ENCODE data around the gene SLC6A2. TPM values are rescaled to one million over a fixed set of nuclear protein-coding genes. Genes with fewer than 3 reads are reported as not detected.

Gene SLC6A2
- total and polyA plus RNA-seq, 9 of the 15 experiments (the other 6 are each of a cell fraction or from before 2014, with no cell fraction given): not detected

DNA sequence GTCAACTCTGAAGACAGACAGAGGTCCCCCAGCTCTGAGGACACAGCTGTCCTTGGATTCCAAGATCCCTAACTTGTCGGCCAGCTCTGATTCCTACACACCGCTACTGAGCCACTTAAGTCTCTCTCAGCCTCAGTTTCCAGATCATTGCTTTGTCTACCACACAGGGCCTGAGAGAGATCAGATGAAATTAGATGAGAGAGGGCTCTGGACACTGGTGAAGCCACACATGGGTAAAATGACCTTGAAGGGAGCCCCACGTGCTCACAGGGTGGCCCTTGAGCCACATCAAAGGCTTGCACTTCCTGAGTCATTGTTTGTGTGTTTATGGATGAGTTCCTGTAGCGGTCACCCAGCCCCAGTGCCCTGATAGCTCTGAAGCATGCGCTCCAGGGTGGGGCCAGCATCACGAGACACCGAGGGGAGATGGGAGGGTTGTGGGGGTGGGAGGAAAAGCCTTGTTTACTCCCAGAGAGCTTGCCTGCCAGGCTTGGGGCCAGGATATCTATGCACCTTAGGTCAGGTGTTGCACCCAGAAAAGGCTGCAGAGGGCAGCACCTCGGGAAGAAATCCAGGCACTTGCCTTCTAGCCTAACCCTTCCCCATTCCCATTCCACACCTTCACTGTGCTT lies 32.7 kb upstream of the SLC6A2 start (continued):
- TF ChIP-seq, protein P1, sequence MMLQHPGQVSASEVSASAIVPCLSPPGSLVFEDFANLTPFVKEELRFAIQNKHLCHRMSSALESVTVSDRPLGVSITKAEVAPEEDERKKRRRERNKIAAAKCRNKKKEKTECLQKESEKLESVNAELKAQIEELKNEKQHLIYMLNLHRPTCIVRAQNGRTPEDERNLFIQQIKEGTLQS (IDR thresholded peaks at IDR 0.05): no peak; the same call in 1 of the 2 replicates
- TF ChIP-seq, protein P1 (CRISPR knock-in tag; conservative IDR thresholded peaks at IDR 0.05): 0 out of 2 replicates have a peak, but pooled peaks have one; percentile 23
- TF ChIP-seq, protein P2, sequence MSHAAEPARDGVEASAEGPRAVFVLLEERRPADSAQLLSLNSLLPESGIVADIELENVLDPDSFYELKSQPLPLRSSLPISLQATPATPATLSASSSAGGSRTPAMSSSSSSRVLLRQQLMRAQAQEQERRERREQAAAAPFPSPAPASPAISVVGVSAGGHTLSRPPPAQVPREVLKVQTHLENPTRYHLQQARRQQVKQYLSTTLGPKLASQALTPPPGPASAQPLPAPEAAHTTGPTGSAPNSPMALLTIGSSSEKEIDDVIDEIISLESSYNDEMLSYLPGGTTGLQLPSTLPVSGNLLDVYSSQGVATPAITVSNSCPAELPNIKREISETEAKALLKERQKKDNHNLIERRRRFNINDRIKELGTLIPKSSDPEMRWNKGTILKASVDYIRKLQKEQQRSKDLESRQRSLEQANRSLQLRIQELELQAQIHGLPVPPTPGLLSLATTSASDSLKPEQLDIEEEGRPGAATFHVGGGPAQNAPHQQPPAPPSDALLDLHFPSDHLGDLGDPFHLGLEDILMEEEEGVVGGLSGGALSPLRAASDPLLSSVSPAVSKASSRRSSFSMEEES (CRISPR knock-in tag; IDR thresholded peaks at IDR 0.05): peak; percentile 60
- 0 out of 2 replicates have a peak, but pooled peaks have one; percentile 55 for TF ChIP-seq ZNF589 (CRISPR knock-in tag; IDR thresholded peaks at IDR 0.05; ENCODE audit: low read depth)
- TF ChIP-seq EP400 (IDR thresholded peaks at IDR 0.05): peak; percentile 25; the same call in 1 of the 2 replicates
- TF ChIP-seq FOXK2 (conservative IDR thresholded peaks at IDR 0.05 in 1 of 2, IDR thresholded peaks at IDR 0.05 in 1 of 2; ENCODE audit: low read depth in 2 of 2): peak; percentile 80 to 86
- TF ChIP-seq ZNF239 (CRISPR knock-in tag; IDR thresholded peaks at IDR 0.05): no peak
- TF ChIP-seq, protein P3, sequence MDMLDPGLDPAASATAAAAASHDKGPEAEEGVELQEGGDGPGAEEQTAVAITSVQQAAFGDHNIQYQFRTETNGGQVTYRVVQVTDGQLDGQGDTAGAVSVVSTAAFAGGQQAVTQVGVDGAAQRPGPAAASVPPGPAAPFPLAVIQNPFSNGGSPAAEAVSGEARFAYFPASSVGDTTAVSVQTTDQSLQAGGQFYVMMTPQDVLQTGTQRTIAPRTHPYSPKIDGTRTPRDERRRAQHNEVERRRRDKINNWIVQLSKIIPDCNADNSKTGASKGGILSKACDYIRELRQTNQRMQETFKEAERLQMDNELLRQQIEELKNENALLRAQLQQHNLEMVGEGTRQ (CRISPR knock-in tag; IDR thresholded peaks at IDR 0.05): peak; percentile 49; the same call in 1 of the 2 replicates
- peak; percentile 49; the same call in 1 of the 2 replicates for TF ChIP-seq CTBP1 (IDR thresholded peaks at IDR 0.05; ENCODE audit: borderline replicate concordance)
- TF ChIP-seq MAFG (tag; conservative IDR thresholded peaks at IDR 0.05): peak; percentile 37; the same call in 1 of the 2 replicates
- TF ChIP-seq MEF2D (tag; conservative IDR thresholded peaks at IDR 0.05; ENCODE audit: low read depth): 0 out of 2 replicates have a peak, but pooled peaks have one; percentile 49
- TF ChIP-seq PHF21A (IDR thresholded peaks at IDR 0.05; ENCODE audit: borderline replicate concordance, low read depth): no peak
- TF ChIP-seq LEF1 (IDR thresholded peaks at IDR 0.05): peak; percentile 100
- TF ChIP-seq C11orf30 (IDR thresholded peaks at IDR 0.05; ENCODE audit: low read depth): 0 out of 2 replicates have a peak, but pooled peaks have one; percentile 12
- no peak for TF ChIP-seq KLF6 (CRISPR knock-in tag; IDR thresholded peaks at IDR 0.05; ENCODE audit: borderline replicate concordance)
- TF ChIP-seq, protein P4, sequence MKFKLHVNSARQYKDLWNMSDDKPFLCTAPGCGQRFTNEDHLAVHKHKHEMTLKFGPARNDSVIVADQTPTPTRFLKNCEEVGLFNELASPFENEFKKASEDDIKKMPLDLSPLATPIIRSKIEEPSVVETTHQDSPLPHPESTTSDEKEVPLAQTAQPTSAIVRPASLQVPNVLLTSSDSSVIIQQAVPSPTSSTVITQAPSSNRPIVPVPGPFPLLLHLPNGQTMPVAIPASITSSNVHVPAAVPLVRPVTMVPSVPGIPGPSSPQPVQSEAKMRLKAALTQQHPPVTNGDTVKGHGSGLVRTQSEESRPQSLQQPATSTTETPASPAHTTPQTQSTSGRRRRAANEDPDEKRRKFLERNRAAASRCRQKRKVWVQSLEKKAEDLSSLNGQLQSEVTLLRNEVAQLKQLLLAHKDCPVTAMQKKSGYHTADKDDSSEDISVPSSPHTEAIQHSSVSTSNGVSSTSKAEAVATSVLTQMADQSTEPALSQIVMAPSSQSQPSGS (CRISPR knock-in tag; IDR thresholded peaks at IDR 0.05): no peak
- TF ChIP-seq, protein P5, sequence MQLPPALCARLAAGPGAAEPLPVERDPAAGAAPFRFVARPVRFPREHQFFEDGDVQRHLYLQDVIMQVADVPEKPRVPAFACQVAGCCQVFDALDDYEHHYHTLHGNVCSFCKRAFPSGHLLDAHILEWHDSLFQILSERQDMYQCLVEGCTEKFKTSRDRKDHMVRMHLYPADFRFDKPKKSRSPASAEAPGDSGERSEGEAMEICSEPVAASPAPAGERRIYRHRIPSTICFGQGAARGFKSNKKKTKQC (CRISPR knock-in tag; IDR thresholded peaks at IDR 0.05): peak; percentile 23; the same call in 1 of the 2 replicates
- TF ChIP-seq HNRNPUL1 (IDR thresholded peaks at IDR 0.05; ENCODE audit: low read length): no peak
- peak; percentile 76; the same call in 1 of the 2 replicates for TF ChIP-seq SOX6 (IDR thresholded peaks at IDR 0.05)
- TF ChIP-seq FOXJ2 (tag; IDR thresholded peaks at IDR 0.05): peak; percentile 98
- TF ChIP-seq NFE2 (IDR thresholded peaks at IDR 0.05; ENCODE audit: low read depth): peak; percentile 87
- TF ChIP-seq POLR2AphosphoS5 (IDR thresholded peaks at IDR 0.05; ENCODE audit: control insufficient read depth, insufficient read depth, low read depth, low read length): no peak
- TF ChIP-seq POLR2B (IDR thresholded peaks at IDR 0.05; ENCODE audit: low read depth, partially characterized antibody): no peak
- no peak for TF ChIP-seq ZNF12 (CRISPR knock-in tag; IDR thresholded peaks at IDR 0.05)
- TF ChIP-seq ZKSCAN1 (IDR thresholded peaks at IDR 0.05; ENCODE audit: low read depth, low read length): no peak

Measured in K562 (cell line).